GM23338 (cell line): ENCODE measurements around the gene NPM1. TPM values are rescaled to one million over a fixed set of nuclear protein-coding genes. Genes with fewer than 3 reads are reported as not detected.

ENCODE experiments used
- ATAC-seq: fragments of 200-7000 bp; cut with Tn5 transposase; 3 replicates; pipeline ENCODE4 v1.9.1; 2020
- DNase-seq: peaks from one replicate; pipeline ENCODE4 v3.0.0-alpha.2; 2015; ENCODE audit warnings: low spot score
- H2AFZ ChIP-seq: fragments of 200-600 bp; sonication (generic); 2 replicates; pipeline ENCODE4 v1.8.0; 2016; ENCODE audit warnings: antibody characterized with exemption, mild to moderate bottlenecking, moderate library complexity
- H3F3A ChIP-seq: fragments of 200-600 bp; sonication (generic); replicated peaks from 2 replicates; pipeline ENCODE4 v1.8.0; 2017; ENCODE audit warnings: antibody characterized with exemption, mixed run types, low read depth
- H3K27ac ChIP-seq: fragments of 200-600 bp; sonication (generic); 2 replicates; pipeline ENCODE4 v1.6.1; 2016; ENCODE audit warnings: low read depth
- H3K27me3 ChIP-seq: fragments of 200-600 bp; sonication (generic); 2 replicates; pipeline ENCODE4 v1.8.0; 2016; ENCODE audit warnings: mild to moderate bottlenecking, mixed run types, moderate library complexity; ENCODE audit not compliant: insufficient read depth
- H3K36me3 ChIP-seq: fragments of 200-600 bp; sonication (generic); 2 replicates; pipeline ENCODE4 v1.8.0; 2016; ENCODE audit warnings: mild to moderate bottlenecking; ENCODE audit not compliant: insufficient read depth
- H3K4me1 ChIP-seq: fragments of 200-600 bp; sonication (generic); 2 replicates; pipeline ENCODE4 v1.8.0; 2016; ENCODE audit warnings: mild to moderate bottlenecking, moderate library complexity; ENCODE audit not compliant: insufficient read depth
- H3K4me2 ChIP-seq: fragments of 200-600 bp; sonication (generic); 2 replicates; pipeline ENCODE4 v1.7.1; 2017; ENCODE audit warnings: mixed run types
- H3K4me3 ChIP-seq: fragments of 200-600 bp; sonication (generic); 2 replicates; pipeline ENCODE4 v1.6.1; 2016; ENCODE audit warnings: mixed run types
- H3K79me2 ChIP-seq: fragments of 200-600 bp; sonication (generic); replicated peaks from 2 replicates; pipeline ENCODE4 v1.8.0; 2017; ENCODE audit warnings: mild to moderate bottlenecking; ENCODE audit not compliant: insufficient read depth
- H3K9me2 ChIP-seq: fragments of 200-600 bp; sonication (generic); 2 replicates; pipeline ENCODE4 v1.8.0; 2017; ENCODE audit not compliant: insufficient read depth
- H4K20me1 ChIP-seq: fragments of 200-600 bp; sonication (generic); replicated peaks from 2 replicates; pipeline ENCODE4 v1.8.0; 2017; ENCODE audit warnings: mild to moderate bottlenecking; ENCODE audit not compliant: insufficient read depth
- H3K27ac Mint-ChIP-seq: 2 replicates; pipeline ENCODE4 v1.8.0; 2020; ENCODE audit warnings: inconsistent platforms, mild to moderate bottlenecking, moderate library complexity, mixed read lengths
- H3K27me3 Mint-ChIP-seq: 3 replicates; pipeline ENCODE4 v1.8.0; 2022; ENCODE audit warnings: low read depth, mild to moderate bottlenecking, moderate library complexity, mixed read lengths, inconsistent platforms; ENCODE audit not compliant: insufficient read depth, poor library complexity
- H3K36me3 Mint-ChIP-seq: 3 replicates; pipeline ENCODE4 v1.8.0; 2021; ENCODE audit warnings: low read depth, mild to moderate bottlenecking, inconsistent platforms, moderate library complexity, mixed read lengths
- H3K4me1 Mint-ChIP-seq: 3 replicates; pipeline ENCODE4 v1.8.0; 2020; ENCODE audit warnings: mild to moderate bottlenecking, inconsistent platforms, mixed read lengths
- H3K4me3 Mint-ChIP-seq: 3 replicates; pipeline ENCODE4 v1.8.0; 2021; ENCODE audit warnings: moderate library complexity, mild to moderate bottlenecking, inconsistent platforms, mixed read lengths
- H3K9me3 Mint-ChIP-seq: 3 replicates; pipeline ENCODE4 v1.8.0; 2020; ENCODE audit warnings: moderate library complexity, mild to moderate bottlenecking, inconsistent platforms, mixed read lengths
- CREB1 ChIP-seq: fragments of 250-450 bp; sonication (Bioruptor Pico); IDR thresholded peaks from 2 replicates; pipeline ENCODE4 v1.5.0; 2020; ENCODE audit warnings: low read depth, mild to moderate bottlenecking, moderate library complexity
- ETS1 ChIP-seq: IDR thresholded peaks from 2 replicates; pipeline ENCODE4 v1.6.1; 2016; ENCODE audit warnings: antibody characterized with exemption
- EZH2 ChIP-seq: fragments of 200-600 bp; sonication (generic); IDR thresholded peaks from one replicate; pipeline ENCODE4 v1.8.0; 2017; ENCODE audit warnings: antibody characterized with exemption, mild to moderate bottlenecking, low read depth; ENCODE audit not compliant: unreplicated experiment
- EZH2phosphoT487 ChIP-seq: fragments of 200-600 bp; sonication (generic); IDR thresholded peaks from one replicate; pipeline ENCODE4 v1.8.1; 2018; ENCODE audit warnings: antibody characterized with exemption; ENCODE audit not compliant: unreplicated experiment
- NANOG ChIP-seq: IDR thresholded peaks from 2 replicates; pipeline ENCODE4 v1.6.1; 2016; ENCODE audit warnings: antibody characterized with exemption, borderline replicate concordance
- POLR2AphosphoS5 ChIP-seq: IDR thresholded peaks from 2 replicates; pipeline ENCODE4 v1.6.1; 2016; ENCODE audit warnings: antibody characterized with exemption, low read depth
- REST ChIP-seq: IDR thresholded peaks from one replicate; pipeline ENCODE4 v1.6.1; 2018; ENCODE audit warnings: antibody characterized with exemption; ENCODE audit not compliant: unreplicated experiment
- ZNF114 ChIP-seq: fragments of 250-450 bp; sonication (Bioruptor Pico); IDR thresholded peaks from 2 replicates; pipeline ENCODE4 v1.5.0; 2020; ENCODE audit warnings: mild to moderate bottlenecking, moderate library complexity
- ZNF331 ChIP-seq: fragments of 250-450 bp; sonication (Bioruptor Pico); IDR thresholded peaks from 2 replicates; pipeline ENCODE4 v1.5.0; 2020; ENCODE audit warnings: low read depth, mild to moderate bottlenecking, moderate library complexity
- polyA plus RNA-seq: library from polyadenylated mRNA; unstranded; fragments of >200 nt; fragmentation: Nextera tagmentation; extraction: Ambion mirVana; gene quantifications from 2 replicates; pipeline ENCODE4 v1.2.1, GENCODE V29; 2016
- total RNA-seq: library from RNA; depleted of rRNA; stranded (reverse); fragments of >200 nt; shearing (Covaris generic); gene quantifications from 2 replicates; pipeline ENCODE4 v1.2.3, GENCODE V29; 2014
- TF ChIP-seq, protein P1 (sequence below), 2 experiments: fragments of 200-600 bp in 1 of 2; sonication (generic) in 1 of 2; conservative IDR thresholded peaks; 2 replicates each; pipeline versions ENCODE4 v1.5.1 to v1.6.1; 2016 to 2017; ENCODE audit warnings: antibody characterized with exemption in 2 of 2, low read depth in 2 of 2, mild to moderate bottlenecking in 2 of 2, moderate library complexity in 1 of 2

The NPM1 gene
- total and polyA plus RNA-seq, 2 experiments from 2014 or later = 3,739 to 5,242 TPM

- TF ChIP-seq, protein P1, sequence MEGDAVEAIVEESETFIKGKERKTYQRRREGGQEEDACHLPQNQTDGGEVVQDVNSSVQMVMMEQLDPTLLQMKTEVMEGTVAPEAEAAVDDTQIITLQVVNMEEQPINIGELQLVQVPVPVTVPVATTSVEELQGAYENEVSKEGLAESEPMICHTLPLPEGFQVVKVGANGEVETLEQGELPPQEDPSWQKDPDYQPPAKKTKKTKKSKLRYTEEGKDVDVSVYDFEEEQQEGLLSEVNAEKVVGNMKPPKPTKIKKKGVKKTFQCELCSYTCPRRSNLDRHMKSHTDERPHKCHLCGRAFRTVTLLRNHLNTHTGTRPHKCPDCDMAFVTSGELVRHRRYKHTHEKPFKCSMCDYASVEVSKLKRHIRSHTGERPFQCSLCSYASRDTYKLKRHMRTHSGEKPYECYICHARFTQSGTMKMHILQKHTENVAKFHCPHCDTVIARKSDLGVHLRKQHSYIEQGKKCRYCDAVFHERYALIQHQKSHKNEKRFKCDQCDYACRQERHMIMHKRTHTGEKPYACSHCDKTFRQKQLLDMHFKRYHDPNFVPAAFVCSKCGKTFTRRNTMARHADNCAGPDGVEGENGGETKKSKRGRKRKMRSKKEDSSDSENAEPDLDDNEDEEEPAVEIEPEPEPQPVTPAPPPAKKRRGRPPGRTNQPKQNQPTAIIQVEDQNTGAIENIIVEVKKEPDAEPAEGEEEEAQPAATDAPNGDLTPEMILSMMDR (conservative IDR thresholded peaks at IDR 0.05; ENCODE audit: low read depth in 2 of 2) = no peak
- TF ChIP-seq REST = no peak
- no peak for TF ChIP-seq ZNF114 (CRISPR knock-in tag)
- no peak for TF ChIP-seq ZNF331 (CRISPR knock-in tag)
- no peak for TF ChIP-seq CREB1
- TF ChIP-seq EZH2phosphoT487 = no peak
- TF ChIP-seq NANOG = no peak
- no peak for TF ChIP-seq ETS1
- no peak for TF ChIP-seq POLR2AphosphoS5
These were observed 41.9 kb downstream of the NPM1 start (continued) for GRCh38 chr5:171429543-171429910.

DNA sequence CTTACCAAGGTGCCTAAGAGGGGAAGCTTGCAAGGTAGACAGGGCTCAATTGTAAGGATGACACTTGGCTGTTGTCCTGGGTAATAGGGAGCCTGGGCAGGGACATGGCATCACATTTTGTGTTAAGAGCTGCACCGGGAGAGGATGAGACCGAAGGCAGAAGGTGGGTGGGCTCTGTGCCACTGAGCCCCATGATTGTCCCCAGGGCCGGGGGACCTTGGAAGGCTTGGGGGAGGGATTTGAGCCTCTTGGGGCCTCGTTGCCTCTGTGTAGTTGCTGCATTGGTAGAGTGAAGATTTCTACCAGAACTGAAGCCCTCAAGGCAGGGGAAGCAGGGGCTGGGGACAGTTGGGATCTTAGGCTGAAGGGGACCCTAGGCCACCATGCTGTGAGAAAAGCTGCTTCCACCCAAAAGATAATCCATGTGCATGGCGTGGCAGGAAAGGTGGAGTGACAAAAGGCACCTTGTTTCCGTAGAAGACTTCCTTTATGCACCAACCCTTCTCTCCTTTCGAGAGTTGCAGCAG is 43.7 kb downstream of the NPM1 start:
- Mint-ChIP-seq H3K4me1 (peaks cover 23% of the 10 kb centered on the region), H3K27ac (no peak overlapping the region), H3K4me3 (no peak overlapping the region), H3K36me3 (no peaks in the 10 kb centered on the region; the same call in 2 of the 3 replicates), H3K27me3 (peaks cover 11% of the 10 kb centered on the region), H3K9me3 (no peaks in the 10 kb centered on the region)
- Histone ChIP-seq H3K27me3 (no peaks in the 10 kb centered on the region), H3K79me2 (no peaks in the 10 kb centered on the region), H3K4me3 (no peak overlapping the region), H4K20me1 (no peaks in the 10 kb centered on the region), H3K4me1 (peaks cover 3% of the 10 kb centered on the region; the same call in 1 of the 2 replicates), H3K9me2 (no peaks in the 10 kb centered on the region), H3F3A (no peaks in the 10 kb centered on the region), H3K36me3 (no peaks in the 10 kb centered on the region), H2AFZ (no peak overlapping the region), H3K27ac (no peak overlapping the region), H3K4me2 (no peak overlapping the region)
- DNase-seq (no peak), ATAC-seq (no peak)
- no peak for TF ChIP-seq EZH2
